K562 (cell line): Measurements from ENCODE around the gene OSGEP. TPM values are rescaled to one million over a fixed set of nuclear protein-coding genes. Genes with fewer than 3 reads are reported as not detected.
A peak's percentile ranks its signal among the peaks of the same experiment; 100 is the strongest.

Experiments
- ATAC-seq: fragments of 200-7000 bp; cut with Tn5 transposase; 3 replicates; pipeline ENCODE4 v1.9.1; 2020; ENCODE audit warnings: moderate library complexity
- BruUV-seq: library from RNA; stranded (reverse); fragments of 400-500 nt; replicated peaks from 2 replicates; lab custom pipeline; 2021; lab: Mats Ljungman, UMichigan
- CTCF ChIA-PET: fragments of 300-600 bp; formaldehyde crosslinking; extraction: SDS; loops from one replicate; lab custom pipeline; 2021; ENCODE audit warnings: low intra/inter-chr PET ratio; lab: Yijun Ruan, JAX
- POLR2A ChIA-PET: fragments of 300-600, 350-650 bp; sonication (Branson Sonifier 250); formaldehyde crosslinking; extraction: SDS; loops from one replicate; lab custom pipeline; 2021; ENCODE audit warnings: antibody characterized with exemption, inconsistent platforms; lab: Yijun Ruan, JAX
- DNase-seq, 4 experiments: peaks; one replicate each; pipeline versions ENCODE4 v3.0.0 to v3.0.0-alpha.2; 2011 to 2018; ENCODE audit warnings: low spot score in 3 of 4, mixed read lengths in 3 of 4; ENCODE audit errors: extremely low read depth in 1 of 4
- FAIRE-seq: peaks from 2 replicates; lab custom pipeline; 2011; peaks lifted over from hg19 to GRCh38; lab: Jason Lieb, UNC
- H2AFZ ChIP-seq: 2 replicates; pipeline ENCODE4 v1.6.0; 2011; ENCODE audit warnings: low read depth, low read length, control low read depth, inconsistent platforms
- H3K27ac ChIP-seq: fragments of 200-600 bp; 3 replicates; pipeline ENCODE4 v1.8.0; 2011; ENCODE audit warnings: low read depth, mild to moderate bottlenecking, control low read depth, inconsistent platforms, low read length, moderate library complexity, mixed read lengths; ENCODE audit errors: extremely low read depth
- H3K27me3 ChIP-seq, 2 experiments: fragments of 300-600 bp in 1 of 2; 2 replicates in 1 of 2; 3 replicates in 1 of 2; pipeline versions ENCODE4 v1.6.0 to v1.8.0; 2011; ENCODE audit warnings: inconsistent platforms in 2 of 2, low read length in 2 of 2, mild to moderate bottlenecking in 1 of 2, mixed read lengths in 1 of 2, moderate library complexity in 1 of 2; ENCODE audit not compliant: control insufficient read depth in 2 of 2, insufficient read depth in 2 of 2
- H3K36me3 ChIP-seq: fragments of 300-600 bp; 3 replicates; pipeline ENCODE4 v1.8.0; 2011; ENCODE audit warnings: mild to moderate bottlenecking, low read length, inconsistent platforms; ENCODE audit not compliant: control insufficient read depth, insufficient read depth
- H3K4me1 ChIP-seq, 2 experiments: fragments of 200-600 bp in 1 of 2; replicated peaks in 1 of 2; 2 replicates in 1 of 2; 3 replicates in 1 of 2; pipeline versions ENCODE4 v1.5.1 to v1.8.0; 2011; ENCODE audit warnings: inconsistent platforms in 2 of 2, low read length in 2 of 2, mild to moderate bottlenecking in 1 of 2, mixed read lengths in 1 of 2, moderate library complexity in 1 of 2; ENCODE audit not compliant: control insufficient read depth in 2 of 2, insufficient read depth in 2 of 2
- H3K4me2 ChIP-seq: 2 replicates; pipeline ENCODE4 v1.6.1; 2011; ENCODE audit warnings: low read length, control low read depth, inconsistent platforms, mixed read lengths; ENCODE audit not compliant: insufficient read depth
- H3K4me3 ChIP-seq: fragments of 200-600 bp; sonication (generic), shearing (Covaris generic); 2 replicates; pipeline ENCODE4 v1.5.1; 2016; ENCODE audit warnings: control low read depth, inconsistent platforms
- H3K79me2 ChIP-seq: fragments of 200-600 bp; 3 replicates; pipeline ENCODE4 v1.8.0; 2011; ENCODE audit warnings: low read length, inconsistent platforms; ENCODE audit not compliant: control insufficient read depth, insufficient read depth
- H3K9ac ChIP-seq, 2 experiments: 2 replicates each; pipeline versions ENCODE4 v1.6.0 to v1.6.1; 2011; ENCODE audit warnings: low read depth in 2 of 2, low read length in 2 of 2, control low read depth in 1 of 2, inconsistent platforms in 1 of 2, mild to moderate bottlenecking in 1 of 2, mixed read lengths in 1 of 2; ENCODE audit not compliant: insufficient read depth in 1 of 2
- H3K9me1 ChIP-seq: one replicate; pipeline ENCODE4 v1.6.0; 2011; ENCODE audit warnings: inconsistent platforms, mild to moderate bottlenecking, low read length, moderate library complexity; ENCODE audit not compliant: control insufficient read depth, insufficient read depth
- H3K9me3 ChIP-seq: replicated peaks from 2 replicates; pipeline ENCODE4 v1.5.1; 2011; ENCODE audit warnings: low read depth, low read length, inconsistent platforms; ENCODE audit not compliant: control insufficient read depth, insufficient read depth
- H4K20me1 ChIP-seq: replicated peaks from 2 replicates; pipeline ENCODE4 v1.6.1; 2011; ENCODE audit warnings: low read length, inconsistent platforms, mixed read lengths; ENCODE audit not compliant: control insufficient read depth, insufficient read depth
- C11orf30 ChIP-seq: fragments of 450-650 bp; IDR thresholded peaks from 2 replicates; pipeline ENCODE4 v1.6.1; 2016; ENCODE audit warnings: low read depth, mild to moderate bottlenecking
- ESRRA ChIP-seq: fragments of 450-650 bp; IDR thresholded peaks from 2 replicates; pipeline ENCODE4 v1.6.1; 2014; ENCODE audit warnings: low read depth, mild to moderate bottlenecking, moderate library complexity, borderline replicate concordance
- MAFF ChIP-seq: IDR thresholded peaks from 2 replicates; pipeline ENCODE4 v1.6.1; 2012; ENCODE audit warnings: low read length, improper control_type of control experiment
- MAFG ChIP-seq: fragments of 450-650 bp; conservative IDR thresholded peaks from 2 replicates; pipeline ENCODE4 v1.6.1; 2016; ENCODE audit warnings: missing genetic modification characterization, missing compliant biosample characterization
- MAFK ChIP-seq: IDR thresholded peaks from 2 replicates; pipeline ENCODE4 v1.6.1; 2011; ENCODE audit warnings: low read length, improper control_type of control experiment
- NFE2 ChIP-seq: IDR thresholded peaks from 2 replicates; pipeline ENCODE4 v1.6.1; 2014; ENCODE audit warnings: antibody characterized with exemption, low read depth
- NFE2L1 ChIP-seq: fragments of 450-650 bp; IDR thresholded peaks from 2 replicates; pipeline ENCODE4 v1.6.1; 2016; ENCODE audit warnings: missing genetic modification characterization, low read depth, mild to moderate bottlenecking, missing compliant biosample characterization, moderate library complexity, borderline replicate concordance
- POLR2G ChIP-seq: fragments of 200-400 bp; formaldehyde crosslinking; IDR thresholded peaks from 2 replicates; pipeline ENCODE4 v1.6.1; 2017; ENCODE audit warnings: low read depth, mild to moderate bottlenecking, antibody characterized with exemption, low read length, moderate library complexity
- RREB1 ChIP-seq: fragments of 250-450 bp; sonication (Bioruptor Pico); IDR thresholded peaks from 2 replicates; pipeline ENCODE4 v1.4.0; 2020
- ZNF316 ChIP-seq: fragments of 450-650 bp; IDR thresholded peaks from 2 replicates; pipeline ENCODE4 v1.6.1; 2016
- ZZZ3 ChIP-seq: fragments of 450-650 bp; IDR thresholded peaks from 2 replicates; pipeline ENCODE4 v1.6.1; 2016; ENCODE audit warnings: antibody characterized with exemption, mild to moderate bottlenecking, moderate library complexity
- WGBS: fragments of 100-300 bp; shearing (Covaris generic); methylation state at CpG from one replicate; pipeline ENCODE4 v1.1.6; 2016; ENCODE audit warnings: low coverage, mixed read lengths; ENCODE audit not compliant: insufficient coverage; ENCODE audit errors: missing lambda C conversion rate; 5-methylcytosine and 5-hydroxymethylcytosine counted together
- in situ Hi-C: fragments of 300-500 bp; cut with MboI; formaldehyde crosslinking; loops from 4 replicates; pipeline ENCODE4 v1.15.0; 2018; ENCODE audit warnings: inconsistent platforms, mixed read lengths
- intact Hi-C: fragments of 100-400 bp; cut with micrococcal nuclease; formaldehyde crosslinking; loops from 2 replicates; pipeline ENCODE4 v1.14.2; 2022
- polyA plus RNA-seq, 8 experiments: library from polyadenylated mRNA; depleted of rRNA in 4 of 8; stranded (reverse) in 5 of 8; unstranded in 3 of 8; fragments of >200 nt; fragmentation: Nextera tagmentation in 2 of 8; fragmentation: Illumina TruSeq in 1 of 8; extraction: Ambion mirVana in 2 of 8; extraction: Trizol in 1 of 8; gene quantifications; 2 replicates each; pipeline versions ENCODE4 v1.2.1 to v1.2.3, GENCODE V29; 2011 to 2014; ENCODE audit warnings: inconsistent platforms in 1 of 8, missing spikeins in 1 of 8
- total RNA-seq, 7 experiments: library from RNA; depleted of rRNA in 6 of 7; stranded (reverse); fragments of >200 nt in 6 of 7; fragmentation: Illumina TruSeq in 2 of 7; extraction: Trizol in 2 of 7; gene quantifications; 2 replicates each; pipeline versions ENCODE4 v1.2.1 to v1.2.3, GENCODE V29; 2011 to 2021; ENCODE audit warnings: low replicate concordance in 1 of 7
- TF ChIP-seq, protein P1 (sequence below): fragments of 450-650 bp; IDR thresholded peaks from 2 replicates; pipeline ENCODE4 v1.6.1; 2017; ENCODE audit warnings: mild to moderate bottlenecking, moderate library complexity
- TF ChIP-seq, protein P2 (sequence below): sonication (generic); formaldehyde crosslinking; IDR thresholded peaks from 2 replicates; pipeline ENCODE4 v1.8.0; 2022; ENCODE audit warnings: mild to moderate bottlenecking, low read depth, missing genetic modification reagents

The OSGEP gene
- total and polyA plus RNA-seq, 9 of the 15 experiments (the other 6 are each of a cell fraction or from before 2014, with no cell fraction given), result 32.1 to 59.2 (median 44.1) TPM

GRCh38 chr14:20446889-20447288, 7.7 kb downstream of the OSGEP start:
- H3K4me2 ChIP-seq, result no peak overlapping the region
- FAIRE-seq, result no peak
- H3K9me1 ChIP-seq, result no peaks in the 10 kb centered on the region
- no peaks in the 10 kb centered on the region for H3K79me2 ChIP-seq
- no peak overlapping the region for H3K4me3 ChIP-seq
- DNase-seq, result no peak
- no peak overlapping the region for H3K27ac ChIP-seq
- WGBS, result 94% methylated on average over 5 of the region's 5 CpGs
- H3K4me1 ChIP-seq, result no peaks in the 10 kb centered on the region; a peak in 1 of 5 replicates
- in situ Hi-C loops, result no loop called here
- ChIA-PET POLR2A (interaction anchor here (0.5 kb wide), 1 partner anchor 8 kb away, joined by 3 read pairs; no protein-coding TSS in a partner anchor), CTCF (no interaction called here)
- no peak overlapping the region for H3K9ac ChIP-seq
- H4K20me1 ChIP-seq, result no peaks in the 10 kb centered on the region
- H3K27me3 ChIP-seq, result no peaks in the 10 kb centered on the region
- no peak overlapping the region for H2AFZ ChIP-seq
- no TSS peak for BruUV-seq
- intact Hi-C loops, result no loop called here
- no peaks in the 10 kb centered on the region for H3K9me3 ChIP-seq
- no peak for ATAC-seq
- peaks cover 61% of the 10 kb centered on the region; the same call in 2 of the 3 replicates for H3K36me3 ChIP-seq
- TF ChIP-seq MAFF (peak; percentile 65; the same call in 1 of the 2 replicates), POLR2G (no peak), ZNF316 (peak; percentile 60), ESRRA (no peak), MAFK (peak; percentile 46; the same call in 1 of the 2 replicates), NFE2 (peak; percentile 72), ZZZ3 (no peak), NFE2L1 (peak; percentile 57; the same call in 1 of the 2 replicates), RREB1 (CRISPR knock-in tag) (no peak), C11orf30 (peak; percentile 39; the same call in 1 of the 2 replicates), MAFG (tag) (peak; percentile 78)
- TF ChIP-seq, protein P1, sequence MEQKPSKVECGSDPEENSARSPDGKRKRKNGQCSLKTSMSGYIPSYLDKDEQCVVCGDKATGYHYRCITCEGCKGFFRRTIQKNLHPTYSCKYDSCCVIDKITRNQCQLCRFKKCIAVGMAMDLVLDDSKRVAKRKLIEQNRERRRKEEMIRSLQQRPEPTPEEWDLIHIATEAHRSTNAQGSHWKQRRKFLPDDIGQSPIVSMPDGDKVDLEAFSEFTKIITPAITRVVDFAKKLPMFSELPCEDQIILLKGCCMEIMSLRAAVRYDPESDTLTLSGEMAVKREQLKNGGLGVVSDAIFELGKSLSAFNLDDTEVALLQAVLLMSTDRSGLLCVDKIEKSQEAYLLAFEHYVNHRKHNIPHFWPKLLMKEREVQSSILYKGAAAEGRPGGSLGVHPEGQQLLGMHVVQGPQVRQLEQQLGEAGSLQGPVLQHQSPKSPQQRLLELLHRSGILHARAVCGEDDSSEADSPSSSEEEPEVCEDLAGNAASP, result no peak
- TF ChIP-seq, protein P2, sequence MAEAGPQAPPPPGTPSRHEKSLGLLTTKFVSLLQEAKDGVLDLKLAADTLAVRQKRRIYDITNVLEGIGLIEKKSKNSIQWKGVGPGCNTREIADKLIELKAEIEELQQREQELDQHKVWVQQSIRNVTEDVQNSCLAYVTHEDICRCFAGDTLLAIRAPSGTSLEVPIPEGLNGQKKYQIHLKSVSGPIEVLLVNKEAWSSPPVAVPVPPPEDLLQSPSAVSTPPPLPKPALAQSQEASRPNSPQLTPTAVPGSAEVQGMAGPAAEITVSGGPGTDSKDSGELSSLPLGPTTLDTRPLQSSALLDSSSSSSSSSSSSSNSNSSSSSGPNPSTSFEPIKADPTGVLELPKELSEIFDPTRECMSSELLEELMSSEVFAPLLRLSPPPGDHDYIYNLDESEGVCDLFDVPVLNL (CRISPR knock-in tag), result no peak
